COLO668 (cell line): ENCODE data around the gene ARMCX1.
"Not testable (repeated sequence)": the region's sequence is repeated elsewhere in the genome, so short reads cannot be mapped to it uniquely, and the experiment has no call there.

Experiments used
- DNase-seq: peaks from one replicate; lab custom pipeline; 2025; ENCODE audit not compliant: unreplicated experiment; lab: John Stamatoyannopoulos, UW

The ARMCX1 gene

GRCh38 chrX:101550362-101550750 lies at the start of gene ARMCX1:
Gene ARMCX1, plus strand, starts transcription at chrX:101550547. Its CDS starts 2,384 bp downstream, at chrX:101552931.
- DNase-seq: no peak

GRCh38 chrX:101502929-101503328 lies 47.4 kb upstream of the ARMCX1 start:
- not testable (repeated sequence) for DNase-seq

- no peak for DNase-seq
These were observed 43.0 kb upstream of the ARMCX1 start for GRCh38 chrX:101507372-101507771.

- DNase-seq: no peak
These were observed 42.4 kb upstream of the ARMCX1 start for GRCh38 chrX:101507986-101508385.

- DNase-seq: no peak
These were observed 19.4 kb upstream of the ARMCX1 start for GRCh38 chrX:101530944-101531343.

- no peak for DNase-seq
These were observed 11.2 kb upstream of the ARMCX1 start for GRCh38 chrX:101539116-101539515.

GRCh38 chrX:101550751-101551379 lies 518 bp downstream of the ARMCX1 start:
- DNase-seq: no peak

- no peak for DNase-seq
These were observed 1.0 kb downstream of the ARMCX1 start for GRCh38 chrX:101551380-101551767.

- no peak for DNase-seq
These were observed 2.4 kb downstream of the ARMCX1 start for GRCh38 chrX:101552714-101553113.

GRCh38 chrX:101564651-101565050 lies 14.3 kb downstream of the ARMCX1 start:
- DNase-seq: no peak

- DNase-seq: no peak
These were observed 45.5 kb downstream of the ARMCX1 start for GRCh38 chrX:101595739-101596419.

GRCh38 chrX:101599592-101599991 lies 49.2 kb downstream of the ARMCX1 start:
- not testable (repeated sequence) for DNase-seq

- no peak for DNase-seq
These were observed 51.7 kb downstream of the ARMCX1 start for GRCh38 chrX:101602077-101602476.
